GM21723 (cell line): ENCODE results near the gene C16orf87.
"Not testable (repeated sequence)": the region's sequence is repeated elsewhere in the genome, so short reads cannot be mapped to it uniquely, and the experiment has no call there.

Source experiments
- ATAC-seq: cut with Tn5 transposase; IDR thresholded peaks from one replicate; pipeline ENCODE4 v1.9.1; 2021; ENCODE audit warnings: mild to moderate bottlenecking, moderate library complexity; ENCODE audit not compliant: unreplicated experiment

Gene C16orf87, protein sequence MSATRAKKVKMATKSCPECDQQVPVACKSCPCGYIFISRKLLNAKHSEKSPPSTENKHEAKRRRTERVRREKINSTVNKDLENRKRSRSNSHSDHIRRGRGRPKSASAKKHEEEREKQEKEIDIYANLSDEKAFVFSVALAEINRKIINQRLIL

DNA sequence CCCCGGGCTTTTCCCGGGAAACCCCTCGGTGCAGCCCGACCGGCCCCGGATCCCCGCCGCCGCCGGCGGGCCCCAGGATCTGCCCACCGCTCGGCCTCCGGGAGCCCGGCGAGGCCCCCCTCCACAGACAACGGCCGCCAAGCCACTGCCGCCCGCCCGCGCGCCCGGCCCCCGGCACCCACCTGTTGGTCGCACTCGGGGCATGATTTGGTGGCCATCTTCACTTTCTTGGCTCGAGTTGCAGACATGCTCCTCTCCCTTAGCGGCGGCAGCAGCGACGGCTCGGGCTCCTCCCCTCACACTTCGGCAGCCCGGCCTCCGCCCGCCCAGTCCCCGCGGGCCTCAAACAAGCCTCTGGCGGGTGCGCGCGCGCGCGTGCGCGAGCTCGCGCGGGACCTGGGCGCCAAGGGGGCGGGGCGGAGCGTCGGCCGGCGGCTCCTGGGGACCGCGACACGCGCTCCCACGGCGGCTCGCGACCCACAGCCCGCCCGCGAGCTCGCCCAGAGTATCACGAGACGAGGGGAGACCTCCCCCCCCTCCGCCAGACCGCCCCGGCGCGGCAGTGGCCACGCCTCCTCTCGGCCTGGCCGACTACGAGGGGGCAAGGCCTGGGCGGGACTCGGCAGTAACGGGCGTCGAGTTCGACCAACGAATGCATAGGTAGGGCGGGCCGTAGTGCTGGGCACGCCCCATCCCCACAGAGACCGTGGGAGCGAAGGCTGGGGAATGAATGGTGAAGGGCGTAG lies at the start of gene C16orf87:
C16orf87 (minus strand) TSS at position 279 of the 746 bp plus-strand sequence; CDS start at position 248, 31 bp downstream.
- peak; percentile 96 for ATAC-seq

DNA sequence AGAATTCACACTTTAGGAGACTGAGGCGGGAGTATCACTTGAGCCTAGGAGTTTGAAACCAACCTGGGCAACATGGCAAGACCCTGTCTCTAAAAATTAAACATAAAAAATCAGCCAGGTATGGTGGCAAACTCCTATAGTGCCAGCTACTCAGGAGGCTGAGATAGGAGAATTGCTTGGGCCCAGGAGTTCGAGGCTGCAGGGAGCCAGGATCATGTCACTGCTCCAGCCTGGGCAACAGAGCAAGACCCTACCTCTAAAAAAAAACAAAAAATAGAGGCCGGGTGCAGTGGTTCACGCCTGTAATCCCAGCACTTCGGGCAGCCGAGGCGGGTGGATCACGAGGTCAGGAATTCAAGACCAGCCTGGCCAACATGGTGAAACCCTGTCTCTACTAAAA lies 44.3 kb upstream of the C16orf87 start:
- no peak for ATAC-seq

DNA sequence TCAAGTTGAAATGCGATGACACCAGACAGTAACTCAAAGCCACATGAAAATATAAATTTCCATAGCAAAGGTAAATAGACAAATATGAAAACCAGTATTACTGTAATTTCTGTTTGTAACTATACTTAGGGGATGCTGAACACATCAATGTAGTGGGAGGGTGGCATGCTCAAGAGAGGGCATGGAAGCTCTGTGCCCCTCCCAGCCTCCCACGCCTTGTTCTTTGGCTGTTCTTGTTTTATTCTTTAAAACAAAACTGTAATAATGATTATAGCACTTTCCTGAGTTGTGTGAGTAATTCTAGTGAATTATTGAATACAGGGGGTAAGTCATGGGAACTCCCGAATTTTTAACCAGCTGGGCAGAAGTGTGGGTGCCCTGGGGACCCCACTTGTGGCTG lies 42.2 kb upstream of the C16orf87 start:
- no peak for ATAC-seq

DNA sequence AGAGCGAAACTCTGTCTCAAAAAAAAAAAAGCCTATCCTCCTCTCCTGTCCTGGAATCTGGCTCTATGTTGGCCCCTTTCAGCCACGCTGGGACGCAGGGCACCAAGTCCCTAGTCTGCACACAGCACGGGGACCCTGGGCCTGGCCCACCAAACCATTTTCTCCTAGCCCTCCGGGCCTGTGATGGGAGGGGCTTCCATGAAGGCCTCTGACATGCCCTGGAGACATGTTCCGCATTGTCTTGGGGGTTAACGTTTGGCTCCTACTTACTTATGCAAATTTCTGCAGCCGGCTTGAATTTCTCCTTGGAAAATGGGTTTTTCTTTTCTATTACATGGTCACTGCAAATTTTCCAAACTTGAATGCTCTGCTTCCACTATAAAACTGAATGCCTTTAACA lies 40.6 kb upstream of the C16orf87 start:
- ATAC-seq: no peak

DNA sequence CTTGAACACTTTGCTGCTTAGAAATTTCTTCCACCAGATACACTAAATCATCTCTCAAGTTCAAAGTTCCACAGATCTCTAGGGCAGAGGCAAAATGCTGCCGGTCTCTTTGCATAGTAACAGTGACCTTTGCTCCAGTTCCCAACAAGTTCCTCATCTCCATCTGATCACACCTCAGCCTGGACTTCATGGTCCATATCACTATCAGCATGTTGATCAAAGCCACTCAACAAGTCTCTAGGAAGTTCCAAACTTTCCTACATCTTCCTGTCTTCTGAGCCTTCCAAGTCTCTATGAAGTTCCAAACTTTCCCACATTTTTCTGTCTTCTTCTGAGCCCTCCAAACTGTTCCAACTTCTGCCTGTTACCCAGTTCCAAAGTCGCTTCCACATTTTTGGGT lies 37.9 kb upstream of the C16orf87 start:
- ATAC-seq: not testable (repeated sequence)

DNA sequence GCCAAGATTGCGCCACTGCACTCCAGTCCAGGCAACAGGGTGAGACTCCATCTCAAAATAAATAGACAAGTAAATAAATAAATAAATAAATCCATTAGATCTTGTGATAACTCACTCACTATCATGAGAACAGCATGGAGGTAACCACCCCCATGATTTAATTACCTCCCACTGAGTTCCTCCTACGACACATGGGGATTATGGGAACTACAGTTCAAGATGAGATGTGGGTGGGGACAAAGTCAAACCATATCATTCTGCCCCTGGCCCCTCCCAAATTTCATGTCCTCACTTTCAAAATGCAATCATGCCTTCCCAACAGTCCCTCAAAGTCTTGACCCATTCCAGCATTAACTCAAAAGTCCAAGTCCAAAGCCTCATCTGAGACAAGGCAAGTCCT lies 36.5 kb upstream of the C16orf87 start:
- not testable (repeated sequence) for ATAC-seq

DNA sequence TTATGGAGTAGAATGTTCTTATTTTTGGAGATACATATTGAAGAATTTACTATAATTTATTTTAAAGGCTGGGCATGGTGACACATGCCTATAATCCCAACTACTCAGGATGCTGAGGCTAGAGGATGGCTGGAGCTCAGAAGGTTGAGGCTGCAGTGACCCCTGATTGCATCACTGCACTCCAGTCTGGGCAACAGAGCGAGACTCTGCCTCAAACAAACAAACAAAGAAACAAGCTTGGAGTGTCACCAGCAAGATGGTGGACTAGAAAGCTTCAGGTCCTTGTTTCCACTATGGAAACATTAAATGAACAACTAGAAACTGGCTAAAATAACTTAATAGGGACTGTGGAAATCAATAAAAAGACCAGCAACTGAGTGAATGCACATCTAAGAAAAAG lies 35.3 kb upstream of the C16orf87 start:
- ATAC-seq: no peak

DNA sequence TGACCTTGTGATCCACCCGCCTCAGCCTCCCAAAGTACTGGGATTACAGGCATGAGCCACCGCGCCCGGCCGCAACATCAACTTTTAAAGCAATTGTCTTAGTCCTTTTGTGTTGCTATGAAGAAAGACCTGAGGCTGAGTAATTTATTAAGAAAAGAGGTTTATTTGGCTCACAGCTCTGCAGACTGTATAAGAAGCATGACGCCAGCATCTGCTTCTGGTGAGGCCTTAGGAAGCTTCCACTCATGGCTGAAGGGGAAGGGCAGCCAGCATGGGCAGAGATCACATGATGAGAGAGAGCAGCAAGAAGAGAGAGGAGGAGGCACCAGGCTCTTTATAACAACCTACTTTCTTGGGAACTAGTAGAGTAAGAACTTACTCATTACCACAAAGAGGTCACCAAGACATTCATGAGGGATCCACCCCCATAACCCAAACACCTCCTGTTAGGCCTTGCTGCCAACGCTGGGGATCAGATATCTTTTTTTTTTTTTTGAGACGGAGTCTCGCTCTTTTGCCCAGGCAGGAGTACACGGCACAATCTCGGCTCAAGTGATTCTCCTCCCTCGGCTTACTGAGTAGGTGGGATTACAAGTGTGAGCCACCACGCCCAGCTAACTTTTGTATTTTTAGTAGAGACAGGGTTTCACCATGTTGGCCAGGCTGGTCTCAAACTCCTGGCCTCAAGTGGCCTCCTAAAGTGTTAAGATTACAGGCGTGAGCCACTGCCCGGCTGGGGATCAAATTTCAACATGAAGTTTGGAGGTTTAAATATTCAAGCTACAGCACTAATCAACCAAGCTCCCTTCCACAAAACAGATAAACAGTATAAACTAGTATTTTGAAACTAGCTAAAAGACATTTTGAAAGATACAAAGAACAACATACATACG lies 31.8 kb upstream of the C16orf87 start:
- no peak for ATAC-seq

DNA sequence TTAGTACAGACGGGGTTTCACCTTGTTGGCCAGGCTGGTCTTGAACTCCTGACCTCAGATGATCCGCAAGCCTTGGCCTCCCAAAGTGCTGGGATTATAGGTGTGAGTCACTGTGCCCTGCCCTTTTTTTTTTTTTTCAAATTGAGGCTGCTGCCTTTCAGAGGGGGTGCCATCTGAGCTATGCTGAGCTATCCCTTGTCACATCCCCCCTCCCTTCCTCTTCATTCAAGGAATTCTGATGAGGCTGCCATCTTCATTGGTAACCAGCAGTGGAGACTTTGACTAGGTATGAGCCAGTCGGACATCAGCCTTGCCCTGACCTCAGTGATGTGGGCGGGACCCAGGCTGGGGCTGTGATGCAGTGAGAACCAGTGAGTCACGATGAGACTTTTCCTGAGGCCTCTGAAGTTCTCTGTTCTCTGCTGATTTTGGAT lies 28.8 kb upstream of the C16orf87 start:
- ATAC-seq: no peak

DNA sequence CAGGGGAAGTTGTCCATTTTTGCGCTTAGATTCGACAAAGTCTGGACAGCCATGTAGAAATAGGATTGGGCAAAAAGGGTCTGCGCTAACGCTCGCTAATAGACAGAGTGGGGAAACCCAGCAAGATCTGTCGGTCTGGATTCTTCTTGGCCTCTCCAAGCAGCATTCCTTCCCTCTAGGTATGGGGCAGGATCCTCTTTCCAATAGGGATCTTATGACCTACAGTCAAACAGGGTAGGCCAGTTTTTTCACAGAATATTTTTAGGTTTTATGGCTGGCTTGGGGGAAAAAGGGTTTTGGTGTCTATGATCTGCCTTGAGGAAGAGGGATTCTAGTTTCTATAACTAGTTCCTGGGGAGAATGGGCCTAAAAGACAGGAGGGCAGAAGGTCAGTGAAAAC lies 27.2 kb upstream of the C16orf87 start:
- ATAC-seq: no peak

DNA sequence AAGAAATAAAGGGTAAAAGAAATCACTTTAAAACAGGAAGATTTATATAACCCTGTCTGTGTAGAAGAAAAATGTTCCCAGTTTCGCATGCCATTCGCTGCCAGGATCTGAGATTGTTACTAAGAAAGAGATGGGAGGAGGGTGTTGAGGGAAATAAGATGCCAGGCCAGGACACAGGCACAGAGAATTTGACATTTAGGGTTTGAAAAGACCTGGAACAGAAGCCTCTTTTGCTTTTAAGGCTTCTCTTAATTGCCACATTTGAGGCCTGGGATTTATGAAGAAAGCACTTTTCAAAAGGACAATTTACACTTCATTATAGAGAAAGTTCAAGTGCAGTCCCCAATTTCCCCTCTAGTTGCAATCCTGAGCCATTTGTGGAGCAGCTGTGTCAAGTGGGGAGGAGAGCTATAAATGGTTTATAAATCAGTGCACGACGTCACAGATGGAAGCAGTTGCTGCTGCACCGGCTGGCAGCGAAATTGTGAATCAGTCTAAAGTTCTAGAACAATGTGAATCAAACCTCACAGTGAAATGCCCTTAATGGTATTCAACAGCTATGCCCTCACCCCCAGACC lies 26.5 kb upstream of the C16orf87 start:
- no peak for ATAC-seq

DNA sequence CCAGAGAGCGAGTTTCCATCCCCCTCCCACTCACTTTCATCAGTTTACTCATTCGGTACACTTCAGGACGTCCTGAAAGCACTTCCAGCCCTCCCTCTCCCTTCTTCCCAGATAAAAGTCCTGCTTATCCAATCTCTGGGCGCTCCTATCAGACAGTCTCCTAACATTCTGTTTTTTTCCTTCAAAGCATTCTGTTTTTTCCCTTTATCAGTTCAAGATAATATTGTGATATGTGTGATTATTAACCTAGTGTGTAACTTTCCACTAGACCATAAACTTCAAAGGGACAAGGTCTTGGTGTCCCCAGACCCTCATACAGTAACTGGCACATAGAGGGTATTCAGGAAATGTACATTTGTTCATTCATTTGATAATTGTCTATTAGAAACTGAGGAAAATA lies 24.4 kb upstream of the C16orf87 start:
- ATAC-seq: no peak

DNA sequence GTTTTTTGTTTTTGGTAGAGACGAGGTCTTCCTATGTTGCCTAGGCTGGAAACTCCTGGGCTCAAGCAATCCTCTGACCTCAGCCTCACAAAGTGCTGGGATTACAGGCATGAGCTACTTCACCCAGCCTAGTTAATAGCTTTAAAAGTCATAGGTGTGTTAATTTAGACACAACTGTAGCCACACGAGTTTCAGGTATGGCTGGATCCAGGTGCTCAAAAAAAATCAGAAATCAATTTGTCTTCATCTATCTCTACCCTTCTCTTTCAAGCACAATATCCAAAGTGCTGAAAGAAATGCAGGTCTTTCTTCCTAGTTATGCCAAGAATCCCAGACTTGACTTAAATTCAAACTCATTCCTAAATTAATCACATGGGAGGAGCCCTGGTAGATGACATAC lies 23.9 kb upstream of the C16orf87 start:
- no peak for ATAC-seq

DNA sequence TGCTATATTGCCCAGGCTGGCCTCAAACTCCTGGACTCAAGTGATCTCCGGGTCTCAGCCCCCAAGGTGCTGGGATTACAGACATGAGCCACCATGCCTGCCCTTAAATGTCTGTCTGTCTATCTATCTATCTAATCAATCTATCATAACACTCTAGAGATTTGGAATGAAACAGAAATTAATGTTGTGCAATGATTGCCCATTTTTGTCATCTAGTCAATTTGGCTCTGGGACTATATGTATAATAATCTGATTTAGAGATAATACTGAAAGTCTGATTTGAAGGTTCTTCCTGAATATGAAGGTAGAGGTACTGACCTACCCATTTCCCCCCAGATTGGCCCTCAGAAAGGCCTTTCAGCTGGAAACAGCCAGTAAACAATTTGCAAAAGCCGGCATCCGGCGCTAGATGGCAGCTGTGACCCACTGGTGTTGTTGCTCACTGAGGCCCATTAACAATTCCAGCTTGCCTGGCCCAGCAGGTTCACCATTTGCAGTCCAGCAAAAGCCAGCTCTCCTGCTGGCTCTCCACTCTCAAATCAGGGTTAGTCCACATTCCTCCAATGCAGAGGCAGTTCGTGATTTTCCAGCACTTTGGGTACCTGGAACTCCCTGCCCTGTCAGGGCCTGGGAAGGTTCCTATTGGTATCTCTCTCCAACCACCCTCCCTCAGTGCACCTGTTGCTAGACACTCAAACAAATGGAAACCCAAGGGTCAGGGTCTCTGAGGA lies 22.9 kb upstream of the C16orf87 start:
- ATAC-seq: peak; percentile 52

DNA sequence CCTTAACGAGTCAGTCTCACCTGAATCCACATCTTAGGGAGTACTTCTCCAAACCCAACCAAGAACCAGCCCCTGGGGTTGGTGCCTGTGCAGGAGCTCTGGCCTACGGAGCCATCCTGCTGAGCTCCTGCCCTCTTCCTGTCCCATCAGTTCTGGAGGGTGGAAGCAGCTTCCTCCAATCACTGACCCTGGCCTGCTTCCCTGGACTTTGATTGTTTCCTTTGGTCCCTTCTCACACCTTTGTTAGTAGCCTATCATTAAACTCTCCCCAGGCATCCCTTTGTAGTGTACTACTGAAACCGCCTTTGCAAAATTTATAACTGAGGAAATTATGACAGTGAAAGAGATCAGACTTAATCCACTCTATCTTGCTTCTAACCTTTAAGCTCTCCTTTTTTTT lies 21.1 kb upstream of the C16orf87 start:
- ATAC-seq: no peak

DNA sequence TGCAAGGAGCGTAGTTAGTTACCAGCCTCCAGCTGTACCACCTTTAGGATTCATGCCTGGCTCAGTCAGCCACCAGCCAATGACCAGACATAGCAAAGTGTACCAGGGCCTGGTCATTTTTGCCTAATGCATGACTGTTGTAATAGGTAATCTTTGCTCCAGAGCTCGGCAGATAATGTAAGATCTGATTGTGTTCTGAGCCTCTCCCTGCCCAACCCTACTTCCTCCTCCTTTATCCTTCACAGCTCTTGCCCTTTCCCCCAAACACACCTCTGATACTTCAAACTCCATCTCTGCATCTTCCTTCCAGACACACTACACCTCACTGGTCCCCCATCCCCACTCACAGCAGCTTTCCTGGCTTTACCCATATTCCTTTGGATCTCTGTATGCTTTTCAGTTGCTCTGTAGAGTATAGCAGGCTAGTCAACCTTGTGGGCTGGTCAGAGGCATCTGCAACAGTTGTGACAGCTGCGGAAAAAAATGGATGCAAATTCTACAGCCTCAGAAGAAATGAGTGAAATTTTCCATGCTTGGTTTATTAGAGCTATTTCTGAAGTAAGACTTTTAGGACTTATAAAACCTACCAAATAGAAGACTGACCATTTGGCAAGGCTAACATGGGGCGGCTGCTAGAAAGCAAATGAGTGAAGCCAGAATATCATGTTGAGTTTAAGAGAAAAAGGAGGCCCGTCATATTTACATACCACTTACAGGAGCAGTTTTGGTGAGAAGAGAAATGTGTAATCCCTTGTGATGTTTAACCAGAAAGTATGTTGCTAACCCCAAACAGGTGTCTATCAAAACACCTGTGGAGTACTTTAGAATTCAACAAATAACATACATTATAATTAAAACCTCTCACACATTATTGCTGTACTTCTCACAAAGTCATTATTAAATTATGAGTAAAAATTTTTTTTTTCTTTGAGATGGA lies 19.9 kb upstream of the C16orf87 start:
- ATAC-seq: peak; percentile 66

DNA sequence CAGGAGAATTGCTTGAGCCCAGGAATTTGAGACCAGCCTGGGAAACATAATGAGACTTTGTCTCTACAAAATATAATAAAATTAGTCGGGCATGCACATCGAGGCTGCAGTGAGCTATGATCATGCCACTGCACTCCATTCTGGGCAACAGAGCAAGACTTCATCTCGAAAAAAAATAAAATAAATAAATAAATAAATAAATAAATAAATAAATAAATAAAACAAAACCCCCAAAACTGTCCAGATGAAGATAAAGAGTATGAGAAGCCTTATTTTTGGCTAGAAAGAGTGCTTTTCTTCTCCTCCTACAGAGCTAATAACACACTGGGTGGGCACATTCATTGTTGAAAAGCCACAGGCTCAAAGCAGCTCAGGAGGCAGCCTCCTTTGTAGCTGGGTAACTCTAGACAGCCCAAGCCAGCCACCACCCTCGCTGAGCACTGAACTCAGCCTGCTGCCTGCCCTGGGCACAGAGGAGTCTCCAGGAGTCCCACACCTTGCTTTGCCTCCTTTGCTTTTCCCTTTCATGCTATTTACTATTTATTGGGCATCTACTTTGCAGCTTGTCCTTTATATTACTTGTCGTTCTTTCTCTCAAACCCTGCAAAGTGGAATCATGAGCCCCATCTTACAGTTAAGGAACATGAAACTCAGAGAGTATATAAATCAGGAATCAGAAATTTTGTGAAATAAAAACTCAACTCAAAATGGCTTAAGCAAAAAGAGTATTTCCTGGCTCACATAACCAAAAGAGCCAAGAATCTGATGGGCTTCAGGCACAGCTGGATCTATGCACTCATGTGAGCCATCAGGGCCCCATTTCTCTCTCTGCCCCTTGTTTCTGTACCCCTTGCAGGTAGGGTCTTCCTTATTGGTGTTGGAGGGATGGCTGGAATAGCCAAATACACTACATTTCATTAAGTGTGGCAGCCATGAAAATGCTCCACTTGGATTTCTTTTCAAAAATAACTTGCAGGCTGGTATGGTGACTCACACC lies 18.1 kb upstream of the C16orf87 start:
- ATAC-seq: no peak

DNA sequence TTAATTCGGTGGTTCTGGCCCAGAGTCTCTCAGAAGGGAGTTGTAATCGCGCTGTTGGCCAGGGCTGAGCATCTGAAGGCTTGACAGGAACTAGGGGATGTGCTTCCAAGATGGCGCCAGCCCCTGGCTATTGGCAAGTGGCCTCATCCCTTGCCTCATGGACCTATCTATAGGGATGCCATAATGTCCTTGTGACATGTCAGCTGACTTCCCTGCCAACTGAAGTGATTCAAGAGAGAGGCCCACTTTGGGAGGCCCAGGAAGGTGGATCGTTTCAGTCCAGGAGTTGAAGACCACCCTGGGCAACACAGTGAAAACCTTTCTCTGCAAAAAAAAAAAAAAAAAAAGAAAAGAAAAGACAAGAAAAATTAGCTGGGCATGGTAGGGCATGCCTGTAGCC lies 15.0 kb upstream of the C16orf87 start:
- no peak for ATAC-seq
